Measurements from ENCODE around the gene NKAIN2. TPM values are rescaled to one million over a fixed set of nuclear protein-coding genes. Genes with fewer than 3 reads are reported as not detected.

The NKAIN2 gene
- total and polyA plus RNA-seq, 2 donors (not counting 3 experiments of a cell fraction or from before 2014, with no cell fraction given): 0.03 TPM; not detected in 1

- Histone ChIP-seq H3K4me1 (ENCODE audit: control insufficient read depth, extremely low read depth, insufficient read depth, low read length) (no peaks in the 10 kb centered on the region), H3K27me3 (ENCODE audit: control insufficient read depth in 2 of 2, insufficient read depth in 2 of 2, low read length in 2 of 2) (no peaks in the 10 kb centered on the region), H2AFZ (ENCODE audit: low read depth, low read length) (no peak overlapping the region), H3K9me3 (replicated peaks; ENCODE audit: control insufficient read depth, insufficient read depth, low read length) (no peaks in the 10 kb centered on the region), H3K4me2 (ENCODE audit: insufficient read depth, low read length) (no peak overlapping the region), H3K27ac (ENCODE audit: insufficient read depth, low read depth, low read length) (no peak overlapping the region), H4K20me1 (replicated peaks; ENCODE audit: control insufficient read depth, extremely low read depth, insufficient read depth, low read length) (no peaks in the 10 kb centered on the region), H3K4me3 (replicated peaks in 1 of 3; ENCODE audit: insufficient read depth in 1 of 3, low read depth in 1 of 3, low read length in 3 of 3) (no peak overlapping the region), H3K9me1 (replicated peaks; ENCODE audit: control insufficient read depth, extremely low read depth, insufficient read depth, low read length) (no peaks in the 10 kb centered on the region), H3K36me3 (ENCODE audit: control insufficient read depth in 2 of 2, extremely low read depth in 1 of 2, insufficient read depth in 2 of 2, low read length in 2 of 2) (no peaks in the 10 kb centered on the region), H3K9ac (replicated peaks; ENCODE audit: extremely low read depth, insufficient read depth, low read length) (no peak overlapping the region), H3K79me2 (ENCODE audit: control insufficient read depth, insufficient read depth, low read length) (no peaks in the 10 kb centered on the region)
- DNase-seq (ENCODE audit: low read depth, low spot score): no peak
- intact Hi-C loops (cut with micrococcal nuclease) (no loop called here), dilution Hi-C loops (cut with MboI; ENCODE audit: extremely low pct_ligation_motif_present, low sequenced_read_pairs) (no loop called here)
- CTCF ChIA-PET: no interaction called here
- no peak for FAIRE-seq
- TF ChIP-seq EZH2 (IDR thresholded peaks at IDR 0.05; ENCODE audit: borderline replicate concordance, low read depth, low read length, severe bottlenecking): no peak
- no peak for TF ChIP-seq MAX (IDR thresholded peaks at IDR 0.05; ENCODE audit: insufficient read depth, insufficient read length)
- no peak for TF ChIP-seq MYC (IDR thresholded peaks at IDR 0.05; ENCODE audit: low read depth, low read length)
- no peak for TF ChIP-seq GATA2 (IDR thresholded peaks at IDR 0.05; ENCODE audit: insufficient read depth, insufficient read length, low read depth, low read length)
- no peak for TF ChIP-seq CTCF (IDR thresholded peaks at IDR 0.05; ENCODE audit: extremely low read depth in 1 of 2, insufficient read depth in 1 of 2, low read depth in 1 of 2, low read length in 2 of 2)
- TF ChIP-seq POLR2A (IDR thresholded peaks at IDR 0.05; ENCODE audit: low read depth, low read length): no peak
- TF ChIP-seq FOS (IDR thresholded peaks at IDR 0.05; ENCODE audit: borderline replicate concordance, insufficient read depth, low read length): no peak
- no peak for TF ChIP-seq POLR2AphosphoS5 (IDR thresholded peaks at IDR 0.05; ENCODE audit: insufficient read depth, low read depth, low read length)
- TF ChIP-seq JUN (IDR thresholded peaks at IDR 0.05; ENCODE audit: borderline replicate concordance, insufficient read depth, insufficient read length, low read depth): no peak
- POLR2A ChIA-PET: no interaction called here
- BruUV-seq (replicated peaks): no TSS peak
Measured at GRCh38 chr6:124355146-124355545, 551.5 kb downstream of the NKAIN2 start.
